ENCODE data around the gene DZANK1. TPM values are rescaled to one million over a fixed set of nuclear protein-coding genes. Genes with fewer than 3 reads are reported as not detected.

DZANK1 gene
- total RNA-seq, 4 donors from 2014 or later: 1.4 to 2.5 (median 2.1) TPM

GRCh38 chr20:18440403-18440802, 26.4 kb downstream of the DZANK1 start:
- no peak for TF ChIP-seq CTCF (IDR thresholded peaks at IDR 0.05)
- DNase-seq (ENCODE audit: low spot score) (no peak), ATAC-seq (ENCODE audit: low FRiP score) (no peak)

GRCh38 chr20:18436847-18437246, 30.0 kb downstream of the DZANK1 start:
- no peak for ATAC-seq (ENCODE audit: low FRiP score)
- no peak for DNase-seq (ENCODE audit: low spot score)
- no peak for TF ChIP-seq CTCF (IDR thresholded peaks at IDR 0.05)

- DNase-seq (ENCODE audit: low spot score): no peak
- ATAC-seq (ENCODE audit: low FRiP score): no peak
- no peak for TF ChIP-seq CTCF (IDR thresholded peaks at IDR 0.05)
Observed at GRCh38 chr20:18431206-18431605, 35.6 kb downstream of the DZANK1 start.

- no peak for TF ChIP-seq CTCF (IDR thresholded peaks at IDR 0.05)
- no peak for ATAC-seq (ENCODE audit: low FRiP score)
Observed at GRCh38 chr20:18430172-18430826, 36.5 kb downstream of the DZANK1 start.

GRCh38 chr20:18428490-18429173, 38.2 kb downstream of the DZANK1 start:
- no peak for TF ChIP-seq CTCF (IDR thresholded peaks at IDR 0.05)
- DNase-seq (ENCODE audit: low spot score): no peak
- no peak for ATAC-seq (ENCODE audit: low FRiP score)

More at GRCh38 chr20:18430172-18430826, 36.5 kb downstream of the DZANK1 start:
- no peak for DNase-seq (ENCODE audit: low spot score)

- ATAC-seq (ENCODE audit: low FRiP score) (no peak), DNase-seq (ENCODE audit: low spot score) (no peak)
- TF ChIP-seq CTCF (IDR thresholded peaks at IDR 0.05): no peak
Observed at GRCh38 chr20:18427214-18427613, 39.6 kb downstream of the DZANK1 start.

- no peak for TF ChIP-seq CTCF (IDR thresholded peaks at IDR 0.05)
Observed at GRCh38 chr20:18421608-18422007, 45.2 kb downstream of the DZANK1 start.

More at GRCh38 chr20:18421608-18422007, 45.2 kb downstream of the DZANK1 start:
- DNase-seq (ENCODE audit: low spot score) (no peak), ATAC-seq (ENCODE audit: low FRiP score) (no peak)

Data from omental fat pad (tissue), 4 donors.